ENCODE measurements around the gene CD81. TPM values are rescaled to one million over a fixed set of nuclear protein-coding genes. Genes with fewer than 3 reads are reported as not detected.
"Not testable (repeated sequence)": the region's sequence is repeated elsewhere in the genome, so short reads cannot be mapped to it uniquely, and the experiment has no call there.

CD81 gene
- total RNA-seq, 1 experiment from 2014 or later: 165 TPM

DNA sequence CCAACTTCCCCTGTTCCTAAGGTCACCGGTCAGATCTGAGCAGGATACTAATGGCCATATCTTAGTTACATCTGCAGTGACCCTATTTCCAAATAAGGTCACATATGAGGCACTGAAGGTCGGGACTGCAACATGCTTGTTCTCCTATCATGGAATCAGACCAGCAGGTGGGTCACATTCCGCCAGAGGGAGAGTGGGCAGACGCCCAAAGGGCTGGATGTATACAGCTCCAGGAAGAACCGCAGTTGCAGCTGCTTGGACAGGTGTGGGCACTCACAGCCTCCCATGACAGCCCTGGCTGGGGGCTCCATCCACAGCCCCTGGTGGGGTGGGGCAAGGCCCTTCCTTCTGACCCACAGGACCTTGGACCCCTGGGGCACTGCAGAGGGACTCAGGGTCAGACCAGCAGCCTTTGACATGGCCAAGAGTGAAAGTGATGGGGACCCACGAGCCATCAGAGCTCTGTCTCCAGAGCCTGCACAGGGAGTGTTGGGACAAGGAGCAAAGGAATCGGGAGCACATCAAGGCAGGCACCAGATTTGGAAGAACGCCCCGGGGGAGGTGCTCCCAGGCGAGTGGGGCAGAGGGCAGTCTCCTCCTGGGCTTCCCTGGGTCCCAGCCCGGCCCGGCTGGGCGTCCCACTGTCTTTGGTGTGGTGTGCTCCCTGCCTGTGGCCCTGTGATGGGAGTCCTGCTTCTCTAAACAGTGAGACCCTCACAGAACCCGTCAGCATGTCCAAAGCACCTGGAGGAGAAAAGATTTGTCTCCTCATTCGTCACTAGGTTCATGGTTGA, 13.3 kb upstream of the CD81 start:
- DNase-seq: peak; percentile 42
- Histone ChIP-seq H3K4me3 (ENCODE audit: insufficient read depth, low read depth, low read length) (no peak overlapping the region), H3K27me3 (ENCODE audit: control insufficient read depth, insufficient read depth, low read length) (no peaks in the 10 kb centered on the region), H3K36me3 (replicated peaks; ENCODE audit: control insufficient read depth, insufficient read depth, low read length) (no peaks in the 10 kb centered on the region)

DNA sequence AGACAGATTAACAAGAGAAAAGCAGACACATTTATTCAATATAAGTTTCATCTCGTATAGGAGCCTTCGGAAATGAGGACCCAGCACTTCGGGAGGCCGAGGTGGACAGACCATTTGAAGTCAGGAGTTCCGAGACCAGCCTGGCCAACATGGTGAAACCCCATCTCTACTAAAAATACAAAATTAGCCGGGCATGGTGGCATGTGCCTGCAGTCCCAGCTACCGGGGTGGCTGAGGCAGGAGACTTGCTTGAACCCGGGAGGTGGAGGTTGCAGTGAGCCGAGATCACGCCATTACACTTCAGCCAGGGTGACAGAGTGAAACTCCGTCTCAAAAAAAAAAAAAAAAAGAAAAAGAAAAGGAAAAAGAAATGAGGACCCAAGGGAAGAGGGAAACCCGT, 12.7 kb upstream of the CD81 start:
- H3K4me3 ChIP-seq (ENCODE audit: insufficient read depth, low read depth, low read length); H3K27me3 ChIP-seq (ENCODE audit: control insufficient read depth, insufficient read depth, low read length); DNase-seq; H3K36me3 ChIP-seq (replicated peaks; ENCODE audit: control insufficient read depth, insufficient read depth, low read length): not testable (repeated sequence)

DNA sequence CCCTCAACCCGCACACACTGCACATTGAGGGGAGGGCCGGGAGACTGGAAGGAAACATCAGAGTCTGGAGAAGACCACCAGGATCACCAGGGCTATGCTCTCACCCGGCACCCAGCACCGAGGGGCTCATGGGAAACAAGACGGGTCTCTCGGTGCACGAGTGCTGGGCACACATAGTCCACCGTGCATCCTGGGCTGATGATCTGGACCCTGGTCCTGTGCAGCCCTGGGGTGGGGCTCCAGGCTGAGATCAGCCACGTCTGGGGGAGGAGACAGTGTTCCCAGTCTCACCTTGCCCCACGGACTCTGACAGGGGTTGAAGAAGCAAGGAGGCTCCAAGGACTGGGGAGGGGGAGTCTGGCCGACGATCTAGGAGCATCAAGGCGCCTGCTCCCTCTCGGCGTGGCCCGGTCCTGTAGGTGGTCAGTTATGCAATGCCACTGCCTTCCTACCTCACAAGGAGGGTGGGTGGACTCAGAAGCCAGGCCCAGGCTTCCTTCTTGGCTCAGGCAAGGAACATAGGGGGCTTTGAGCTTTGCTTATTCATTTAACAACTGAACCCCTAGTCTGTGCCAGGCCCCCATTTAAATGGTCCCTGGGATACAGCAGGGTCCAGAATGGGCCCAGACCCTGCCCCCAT, 11.4 kb upstream of the CD81 start:
- peak; percentile 39 for DNase-seq
- H3K4me3 ChIP-seq (ENCODE audit: insufficient read depth, low read depth, low read length): no peak overlapping the region
- no peaks in the 10 kb centered on the region for H3K27me3 ChIP-seq (ENCODE audit: control insufficient read depth, insufficient read depth, low read length)

DNA sequence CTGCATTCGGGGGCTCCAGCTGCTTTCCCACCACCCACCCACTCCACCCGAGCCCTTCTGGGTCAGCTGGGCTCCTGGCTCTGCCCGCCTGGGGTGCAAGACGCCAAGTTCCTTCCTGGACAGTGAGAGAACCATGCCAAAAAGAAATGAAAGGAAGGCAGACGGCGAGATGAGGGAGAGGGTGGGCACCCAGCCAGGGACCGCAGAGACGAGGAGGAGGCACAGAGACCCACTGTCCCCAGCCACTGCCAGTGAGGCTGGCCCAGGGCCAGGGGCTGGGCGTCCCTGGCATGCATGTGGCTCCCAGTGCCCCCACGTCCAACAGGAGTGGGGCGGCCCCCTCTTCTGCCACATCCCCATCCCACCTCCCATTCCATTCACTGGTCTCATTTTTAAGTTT, 10.8 kb upstream of the CD81 start:
- no peaks in the 10 kb centered on the region for H3K36me3 ChIP-seq (replicated peaks; ENCODE audit: control insufficient read depth, insufficient read depth, low read length)

More for the DNA sequence above, 11.4 kb upstream of the CD81 start:
- no peaks in the 10 kb centered on the region for H3K36me3 ChIP-seq (replicated peaks; ENCODE audit: control insufficient read depth, insufficient read depth, low read length)

DNA sequence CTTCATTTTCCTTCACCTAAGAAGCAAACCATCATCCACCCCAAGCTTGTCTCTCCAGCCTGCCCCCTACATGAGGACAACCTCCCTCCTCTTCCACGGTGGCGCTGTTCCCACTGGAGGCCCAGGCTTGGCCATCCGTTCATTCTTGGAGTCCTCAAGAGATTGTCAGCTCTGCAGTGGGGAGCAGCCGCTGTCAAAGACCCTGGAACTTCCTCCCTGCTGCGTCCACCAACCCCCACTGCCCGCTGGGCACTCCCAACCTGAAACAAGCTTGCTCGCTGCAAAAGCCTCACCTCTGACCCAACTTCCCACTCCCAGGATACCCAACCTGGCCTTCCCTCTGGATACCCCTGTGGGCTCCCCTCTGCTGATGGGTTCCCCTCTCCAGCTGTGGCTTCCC, 10.4 kb upstream of the CD81 start:
- DNase-seq: no peak
- no peaks in the 10 kb centered on the region for H3K27me3 ChIP-seq (ENCODE audit: control insufficient read depth, insufficient read depth, low read length)
- H3K4me3 ChIP-seq (ENCODE audit: insufficient read depth, low read depth, low read length): no peak overlapping the region
- no peaks in the 10 kb centered on the region for H3K36me3 ChIP-seq (replicated peaks; ENCODE audit: control insufficient read depth, insufficient read depth, low read length)

More for the DNA sequence above, 10.8 kb upstream of the CD81 start:
- peak; percentile 45 for DNase-seq
- no peaks in the 10 kb centered on the region for H3K27me3 ChIP-seq (ENCODE audit: control insufficient read depth, insufficient read depth, low read length)
- H3K4me3 ChIP-seq (ENCODE audit: insufficient read depth, low read depth, low read length): no peak overlapping the region

DNA sequence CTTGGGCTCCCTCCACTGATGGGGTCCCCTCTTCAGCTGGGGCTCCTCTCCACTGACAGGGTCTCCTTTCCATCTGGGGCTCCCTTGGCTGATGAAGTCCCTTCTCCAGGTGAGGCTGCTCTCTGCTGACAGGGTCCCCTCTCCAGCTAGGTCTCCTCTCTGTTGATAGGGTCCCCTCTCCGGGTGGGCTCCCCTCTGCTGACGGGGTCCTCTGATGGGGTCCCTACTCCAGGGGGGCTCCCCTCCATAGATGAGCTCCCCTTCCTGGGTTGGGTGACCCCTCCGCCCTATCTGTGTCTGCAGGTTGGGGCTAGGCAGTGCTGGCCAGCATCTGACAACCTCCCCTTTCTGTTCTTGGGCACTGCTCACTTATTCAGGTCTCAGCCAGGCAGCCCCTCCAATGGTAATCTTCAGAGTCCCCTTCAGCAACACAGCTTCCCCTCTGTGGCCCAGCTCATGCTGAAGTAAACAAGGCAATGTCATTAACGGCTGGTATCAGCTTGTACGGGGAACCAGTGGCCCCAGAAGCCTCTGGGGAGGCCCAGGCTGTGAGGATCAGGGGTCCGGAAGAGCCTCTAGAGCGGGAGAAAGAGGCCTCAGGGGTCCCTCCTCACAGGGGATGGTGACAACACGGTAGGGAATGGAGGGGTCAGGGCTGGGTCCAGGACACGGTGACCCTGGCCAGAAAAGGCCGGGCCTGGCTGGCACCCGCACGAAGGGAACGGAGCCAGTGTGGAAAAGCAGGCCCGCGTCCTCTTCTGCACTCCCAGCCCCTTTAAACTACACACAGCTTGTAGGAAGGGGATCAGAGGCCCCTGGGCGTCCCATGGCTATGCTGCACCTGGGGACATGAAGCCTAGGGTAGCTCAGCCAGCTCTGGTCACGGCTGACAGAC, 9.6 kb upstream of the CD81 start:
- Histone ChIP-seq H3K36me3 (replicated peaks; ENCODE audit: control insufficient read depth, insufficient read depth, low read length) (no peaks in the 10 kb centered on the region), H3K27me3 (ENCODE audit: control insufficient read depth, insufficient read depth, low read length) (no peaks in the 10 kb centered on the region), H3K4me3 (ENCODE audit: insufficient read depth, low read depth, low read length) (no peak overlapping the region)
- DNase-seq: peak; percentile 36

DNA sequence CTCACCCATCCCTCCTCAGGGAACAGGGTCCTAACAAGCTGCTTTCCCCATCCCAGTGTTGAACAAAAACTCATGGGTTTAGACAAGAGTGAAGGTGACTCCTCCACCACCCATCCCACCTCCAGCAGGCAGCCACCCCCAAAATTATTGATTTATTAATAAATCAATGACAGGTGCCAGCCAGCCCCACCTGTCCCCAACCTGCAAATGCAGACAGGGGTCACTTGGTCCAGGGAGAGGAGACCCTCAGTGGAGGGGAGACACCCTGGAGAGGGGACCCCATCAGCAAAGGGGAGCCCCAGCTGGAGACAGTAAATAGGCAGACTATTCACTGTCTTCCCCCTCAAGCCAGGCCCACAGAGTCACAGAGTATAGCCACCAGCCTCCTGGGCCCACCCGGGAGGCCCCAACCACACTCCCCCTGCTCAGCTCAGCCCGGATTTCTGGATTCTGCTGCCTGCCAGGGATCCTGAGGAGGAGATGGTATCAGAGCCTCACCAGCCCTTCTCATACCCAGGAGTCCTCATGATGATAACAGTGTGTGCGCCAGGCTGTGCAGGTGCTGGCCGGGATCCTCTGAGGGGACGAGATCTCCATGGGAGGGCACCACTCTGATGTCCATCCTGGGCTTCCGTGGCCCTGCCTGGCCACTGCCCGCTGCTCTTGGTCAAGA, 8.8 kb upstream of the CD81 start:
- H3K4me3 ChIP-seq (ENCODE audit: insufficient read depth, low read depth, low read length): no peak overlapping the region
- DNase-seq: peak; percentile 51

DNA sequence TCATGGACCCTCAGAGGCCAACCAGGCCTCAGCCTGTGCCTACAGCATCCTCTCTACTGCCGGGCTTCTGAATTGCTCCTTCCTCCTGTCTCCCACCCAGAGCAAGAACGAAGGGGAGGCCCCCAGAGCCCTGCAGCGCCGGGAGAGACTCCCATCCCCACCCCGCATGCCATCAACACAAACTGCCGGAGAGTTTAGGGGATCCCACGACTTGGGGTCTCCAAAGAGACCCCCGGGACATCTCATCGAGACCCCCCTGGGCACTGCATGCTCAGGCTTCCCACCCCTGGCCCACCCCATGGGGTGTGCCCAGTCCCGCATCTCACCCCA, 8.3 kb upstream of the CD81 start:
- DNase-seq: peak; percentile 58
- Histone ChIP-seq H3K4me3 (ENCODE audit: insufficient read depth, low read depth, low read length) (no peak overlapping the region), H3K27me3 (ENCODE audit: control insufficient read depth, insufficient read depth, low read length) (no peaks in the 10 kb centered on the region), H3K36me3 (replicated peaks; ENCODE audit: control insufficient read depth, insufficient read depth, low read length) (no peaks in the 10 kb centered on the region)

More for the DNA sequence above, 8.8 kb upstream of the CD81 start:
- Histone ChIP-seq H3K27me3 (ENCODE audit: control insufficient read depth, insufficient read depth, low read length) (no peaks in the 10 kb centered on the region), H3K36me3 (replicated peaks; ENCODE audit: control insufficient read depth, insufficient read depth, low read length) (no peaks in the 10 kb centered on the region)

DNA sequence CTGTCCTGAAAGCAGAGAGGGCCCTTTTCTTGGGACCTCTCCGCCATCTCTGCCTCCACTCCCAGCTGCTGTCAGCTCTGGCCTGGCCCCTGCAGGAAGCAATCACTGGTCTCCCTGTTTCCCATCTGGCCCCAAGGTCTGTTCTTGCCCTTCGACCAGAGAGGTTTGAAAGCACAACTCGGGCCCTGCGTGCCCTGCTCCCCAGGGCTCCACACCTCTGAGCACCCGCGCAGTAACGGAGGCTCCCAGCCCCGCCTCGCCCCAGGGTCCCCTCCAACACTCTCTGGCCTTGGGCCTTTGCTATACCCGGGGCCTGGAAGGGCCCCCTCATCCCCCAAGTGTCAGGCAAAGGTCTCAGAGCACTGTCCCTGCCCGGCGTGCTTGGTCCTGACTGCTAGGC, 7.8 kb upstream of the CD81 start:
- no peaks in the 10 kb centered on the region for H3K27me3 ChIP-seq (ENCODE audit: control insufficient read depth, insufficient read depth, low read length)
- no peak overlapping the region for H3K4me3 ChIP-seq (ENCODE audit: insufficient read depth, low read depth, low read length)
- DNase-seq: peak; percentile 52
- H3K36me3 ChIP-seq (replicated peaks; ENCODE audit: control insufficient read depth, insufficient read depth, low read length): no peaks in the 10 kb centered on the region

DNA sequence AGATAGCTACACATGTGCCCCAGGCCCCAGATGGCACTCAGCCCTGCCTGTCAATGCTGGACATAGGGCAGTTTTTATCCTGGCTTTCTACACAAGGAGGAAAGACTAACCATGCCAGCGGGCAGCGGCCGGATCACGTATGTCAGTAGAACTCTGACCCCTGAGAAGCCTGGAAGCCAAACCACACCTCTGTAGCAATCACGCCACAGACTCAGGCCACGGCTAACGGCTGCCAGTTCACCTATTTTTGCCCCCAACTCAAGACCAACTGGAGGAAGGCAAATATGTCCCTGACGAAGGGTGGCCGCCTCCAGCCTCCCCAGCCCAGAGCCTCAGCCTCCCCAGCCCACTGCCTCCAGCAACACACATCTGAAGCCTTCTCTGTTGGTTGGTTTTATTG, 7.2 kb upstream of the CD81 start:
- Histone ChIP-seq H3K36me3 (replicated peaks; ENCODE audit: control insufficient read depth, insufficient read depth, low read length) (no peaks in the 10 kb centered on the region), H3K4me3 (ENCODE audit: insufficient read depth, low read depth, low read length) (no peak overlapping the region), H3K27me3 (ENCODE audit: control insufficient read depth, insufficient read depth, low read length) (no peaks in the 10 kb centered on the region)
- no peak for DNase-seq

DNA sequence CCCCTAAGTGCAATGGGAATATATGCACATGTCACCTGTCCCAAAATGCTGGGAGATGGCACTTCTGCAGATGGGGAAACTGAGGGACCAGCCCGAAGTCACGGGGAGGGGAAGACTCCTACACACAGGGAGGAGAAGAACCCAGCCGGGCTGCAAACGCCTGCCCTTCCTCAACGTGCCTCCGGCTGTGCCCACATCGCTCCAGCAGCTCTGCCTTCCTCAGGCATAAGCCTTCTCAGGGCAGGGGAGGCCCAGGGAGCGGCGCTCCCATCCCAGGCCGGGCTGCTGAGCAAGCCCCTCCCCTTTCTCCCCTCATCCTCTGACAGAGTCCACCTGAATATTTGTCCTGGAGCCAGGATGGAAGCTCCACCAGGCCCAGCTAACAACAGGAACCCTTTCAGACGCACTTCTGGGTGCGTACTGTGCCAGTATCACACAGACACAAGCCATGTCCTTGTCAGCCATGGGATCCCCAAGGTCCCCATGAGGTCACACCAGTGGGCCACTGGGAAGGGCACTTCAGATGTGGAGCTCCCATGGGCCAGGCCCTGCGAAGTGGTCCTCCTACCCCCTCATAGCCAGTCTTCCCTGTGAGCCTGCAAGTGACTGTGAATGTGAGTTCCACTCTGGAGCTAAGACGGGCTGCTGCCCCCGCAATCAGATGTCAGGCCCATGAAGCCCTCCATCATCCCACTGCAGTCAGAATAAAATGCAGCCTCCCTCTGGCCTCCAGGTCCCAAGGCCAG, 2.5 kb upstream of the CD81 start:
- Histone ChIP-seq H3K36me3 (replicated peaks; ENCODE audit: control insufficient read depth, insufficient read depth, low read length) (no peaks in the 10 kb centered on the region), H3K27me3 (ENCODE audit: control insufficient read depth, insufficient read depth, low read length) (no peaks in the 10 kb centered on the region), H3K4me3 (ENCODE audit: insufficient read depth, low read depth, low read length) (no peak overlapping the region)
- no peak for DNase-seq

DNA sequence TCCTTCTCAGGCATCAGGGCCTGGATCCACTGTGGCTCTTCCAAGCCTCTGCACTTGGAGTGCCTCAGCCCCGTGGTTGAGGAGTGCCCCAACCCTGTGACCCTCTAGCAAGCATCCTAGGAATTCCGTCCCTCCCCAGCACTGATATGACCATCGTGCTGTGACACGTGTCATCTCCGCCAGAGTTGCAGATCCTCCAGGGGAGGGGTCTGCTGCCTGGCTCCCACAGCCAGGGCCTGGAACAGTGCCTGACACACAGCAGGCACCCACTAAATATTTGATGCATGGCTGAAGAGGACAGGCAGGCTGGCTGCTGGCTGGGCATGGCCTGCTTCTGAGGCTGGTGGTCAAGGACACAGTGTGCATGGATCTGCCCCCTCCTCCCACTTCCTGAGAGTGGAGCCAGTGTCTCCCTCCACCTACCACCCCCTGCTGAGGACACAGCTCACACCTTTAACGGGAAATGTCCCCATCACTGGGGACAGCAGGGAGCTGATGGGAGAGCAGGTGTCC, 1.7 kb upstream of the CD81 start:
- no peak for DNase-seq
- H3K36me3 ChIP-seq (replicated peaks; ENCODE audit: control insufficient read depth, insufficient read depth, low read length): no peaks in the 10 kb centered on the region
- H3K27me3 ChIP-seq (ENCODE audit: control insufficient read depth, insufficient read depth, low read length): no peaks in the 10 kb centered on the region
- no peak overlapping the region for H3K4me3 ChIP-seq (ENCODE audit: insufficient read depth, low read depth, low read length)

DNA sequence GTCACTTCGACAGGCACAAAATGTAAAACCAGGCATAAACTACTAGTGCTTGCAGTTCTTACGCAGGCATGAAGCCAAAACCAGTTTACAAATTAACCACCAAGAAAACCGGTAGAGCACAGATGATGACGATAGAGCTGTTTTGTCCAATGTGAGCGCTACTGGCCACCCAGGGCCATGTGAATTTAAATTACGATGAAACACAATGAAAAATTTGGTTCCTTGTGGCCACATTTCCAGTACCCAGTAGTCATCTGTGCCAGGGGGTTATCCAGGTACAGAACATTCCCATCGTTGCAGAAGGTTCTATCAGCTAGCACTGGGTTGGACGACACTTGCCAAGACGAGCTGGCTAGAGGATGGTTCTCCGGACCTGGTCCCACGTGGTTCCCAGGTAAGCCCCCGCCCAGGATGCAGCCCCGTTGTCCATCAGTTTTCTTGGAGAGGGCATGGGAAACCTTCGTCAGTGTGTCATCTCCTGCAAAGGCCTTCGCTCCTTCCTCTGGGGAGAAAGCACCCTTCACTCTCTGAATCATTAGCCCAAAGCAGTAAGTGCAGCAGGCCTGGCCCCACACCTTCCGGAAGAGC, 1.1 kb upstream of the CD81 start:
- no peaks in the 10 kb centered on the region for H3K36me3 ChIP-seq (replicated peaks; ENCODE audit: control insufficient read depth, insufficient read depth, low read length)

More for the DNA sequence above, 1.1 kb upstream of the CD81 start:
- Histone ChIP-seq H3K4me3 (ENCODE audit: insufficient read depth, low read depth, low read length) (no peak overlapping the region), H3K27me3 (ENCODE audit: control insufficient read depth, insufficient read depth, low read length) (no peaks in the 10 kb centered on the region)
- no peak for DNase-seq
